ENCODE data around the gene GALNTL6.

GALNTL6 gene

GRCh38 chr4:172243551-172243950 lies 430.3 kb downstream of the GALNTL6 start:
- DNase-seq = no peak

- DNase-seq = no peak
Measured at GRCh38 chr4:172245516-172245915, 432.3 kb downstream of the GALNTL6 start.

- DNase-seq = no peak
Measured at GRCh38 chr4:172253409-172253808, 440.2 kb downstream of the GALNTL6 start.

- DNase-seq = no peak
Measured at GRCh38 chr4:172256820-172257219, 443.6 kb downstream of the GALNTL6 start.

GRCh38 chr4:172270397-172270796 lies 457.2 kb downstream of the GALNTL6 start:
- no peak for DNase-seq

GRCh38 chr4:172287117-172287516 lies 473.9 kb downstream of the GALNTL6 start:
- no peak for DNase-seq

GRCh38 chr4:172305698-172306097 lies 492.5 kb downstream of the GALNTL6 start:
- DNase-seq = no peak

- no peak for DNase-seq
Measured at GRCh38 chr4:172308078-172308477, 494.9 kb downstream of the GALNTL6 start.

GRCh38 chr4:172311682-172312081 lies 498.5 kb downstream of the GALNTL6 start:
- DNase-seq = no peak

- no peak for DNase-seq
Measured at GRCh38 chr4:172323288-172323687, 510.1 kb downstream of the GALNTL6 start.

- DNase-seq = no peak
Measured at GRCh38 chr4:172344308-172344938, 531.2 kb downstream of the GALNTL6 start.

GRCh38 chr4:172348426-172348825 lies 535.2 kb downstream of the GALNTL6 start:
- DNase-seq = no peak

- DNase-seq = no peak
Measured at GRCh38 chr4:172352356-172352755, 539.2 kb downstream of the GALNTL6 start.

- DNase-seq = no peak
Measured at GRCh38 chr4:172356016-172356415, 542.8 kb downstream of the GALNTL6 start.

- DNase-seq = no peak
Measured at GRCh38 chr4:172357006-172357540, 543.9 kb downstream of the GALNTL6 start.

- DNase-seq = no peak
Measured at GRCh38 chr4:172362569-172362968, 549.4 kb downstream of the GALNTL6 start.

GRCh38 chr4:172369471-172369959 lies 556.3 kb downstream of the GALNTL6 start:
- DNase-seq = no peak

- no peak for DNase-seq
Measured at GRCh38 chr4:172377486-172378140, 564.4 kb downstream of the GALNTL6 start.

- DNase-seq = no peak
Measured at GRCh38 chr4:172379834-172380233, 566.6 kb downstream of the GALNTL6 start.

GRCh38 chr4:172390331-172390730 lies 577.1 kb downstream of the GALNTL6 start:
- DNase-seq = no peak

GRCh38 chr4:172392741-172393140 lies 579.5 kb downstream of the GALNTL6 start:
- no peak for DNase-seq

- no peak for DNase-seq
Measured at GRCh38 chr4:172393220-172393619, 580.0 kb downstream of the GALNTL6 start.

- no peak for DNase-seq
Measured at GRCh38 chr4:172404676-172405075, 591.5 kb downstream of the GALNTL6 start.

GRCh38 chr4:172410363-172410762 lies 597.2 kb downstream of the GALNTL6 start:
- no peak for DNase-seq

All from AML-193 (cell line).